ENCODE results near the gene CNOT6L.

Gene CNOT6L

GRCh38 chr4:77815636-77816035 lies 3.5 kb downstream of the CNOT6L start:
- no peak for TF ChIP-seq SIN3A (IDR thresholded peaks at IDR 0.05; ENCODE audit: borderline replicate concordance, insufficient read depth, low read length)
- TF ChIP-seq REST (IDR thresholded peaks at IDR 0.05; ENCODE audit: insufficient read depth in 1 of 2, low read depth in 2 of 2, low read length in 2 of 2), result no peak
- no peak for TF ChIP-seq FOXP2 (optimal IDR thresholded peaks at IDR 0.05; ENCODE audit: borderline replicate concordance, extremely low read depth, extremely low read length, insufficient read depth)
- TF ChIP-seq TAF1 (IDR thresholded peaks at IDR 0.05; ENCODE audit: borderline replicate concordance, insufficient read depth, low read length), result no peak
- no peak for TF ChIP-seq POLR2AphosphoS5 (IDR thresholded peaks at IDR 0.05; ENCODE audit: low read depth, low read length)

GRCh38 chr4:77805840-77806239 lies 13.3 kb downstream of the CNOT6L start:
- TF ChIP-seq TAF1 (IDR thresholded peaks at IDR 0.05; ENCODE audit: borderline replicate concordance, insufficient read depth, low read length) (no peak), SIN3A (IDR thresholded peaks at IDR 0.05; ENCODE audit: borderline replicate concordance, insufficient read depth, low read length) (no peak), POLR2AphosphoS5 (IDR thresholded peaks at IDR 0.05; ENCODE audit: low read depth, low read length) (no peak), REST (IDR thresholded peaks at IDR 0.05; ENCODE audit: insufficient read depth in 1 of 2, low read depth in 2 of 2, low read length in 2 of 2) (no peak), FOXP2 (optimal IDR thresholded peaks at IDR 0.05; ENCODE audit: borderline replicate concordance, extremely low read depth, extremely low read length, insufficient read depth) (no peak)

- TF ChIP-seq TAF1 (IDR thresholded peaks at IDR 0.05; ENCODE audit: borderline replicate concordance, insufficient read depth, low read length), result no peak
- no peak for TF ChIP-seq FOXP2 (optimal IDR thresholded peaks at IDR 0.05; ENCODE audit: borderline replicate concordance, extremely low read depth, extremely low read length, insufficient read depth)
- TF ChIP-seq SIN3A (IDR thresholded peaks at IDR 0.05; ENCODE audit: borderline replicate concordance, insufficient read depth, low read length), result no peak
Measured at GRCh38 chr4:77804471-77804870, 14.7 kb downstream of the CNOT6L start.

- TF ChIP-seq SIN3A (IDR thresholded peaks at IDR 0.05; ENCODE audit: borderline replicate concordance, insufficient read depth, low read length), result no peak
- TF ChIP-seq REST (IDR thresholded peaks at IDR 0.05; ENCODE audit: insufficient read depth in 1 of 2, low read depth in 2 of 2, low read length in 2 of 2), result no peak
- no peak for TF ChIP-seq TAF1 (IDR thresholded peaks at IDR 0.05; ENCODE audit: borderline replicate concordance, insufficient read depth, low read length)
- TF ChIP-seq FOXP2 (optimal IDR thresholded peaks at IDR 0.05; ENCODE audit: borderline replicate concordance, extremely low read depth, extremely low read length, insufficient read depth), result no peak
Measured at GRCh38 chr4:77802402-77802801, 16.8 kb downstream of the CNOT6L start.

- no peak for TF ChIP-seq SIN3A (IDR thresholded peaks at IDR 0.05; ENCODE audit: borderline replicate concordance, insufficient read depth, low read length)
- TF ChIP-seq TAF1 (IDR thresholded peaks at IDR 0.05; ENCODE audit: borderline replicate concordance, insufficient read depth, low read length), result no peak
- TF ChIP-seq REST (IDR thresholded peaks at IDR 0.05; ENCODE audit: insufficient read depth in 1 of 2, low read depth in 2 of 2, low read length in 2 of 2), result no peak
- no peak for TF ChIP-seq POLR2AphosphoS5 (IDR thresholded peaks at IDR 0.05; ENCODE audit: low read depth, low read length)
- TF ChIP-seq FOXP2 (optimal IDR thresholded peaks at IDR 0.05; ENCODE audit: borderline replicate concordance, extremely low read depth, extremely low read length, insufficient read depth), result no peak
Measured at GRCh38 chr4:77801260-77801608, 17.9 kb downstream of the CNOT6L start.
